ENCODE measurements around the gene COMT. TPM values are rescaled to one million over a fixed set of nuclear protein-coding genes. Genes with fewer than 3 reads are reported as not detected.

COMT gene
- total and polyA plus RNA-seq, 4 experiments from 2014 or later, result 36.8 to 93.9 (median 66.1) TPM

DNA sequence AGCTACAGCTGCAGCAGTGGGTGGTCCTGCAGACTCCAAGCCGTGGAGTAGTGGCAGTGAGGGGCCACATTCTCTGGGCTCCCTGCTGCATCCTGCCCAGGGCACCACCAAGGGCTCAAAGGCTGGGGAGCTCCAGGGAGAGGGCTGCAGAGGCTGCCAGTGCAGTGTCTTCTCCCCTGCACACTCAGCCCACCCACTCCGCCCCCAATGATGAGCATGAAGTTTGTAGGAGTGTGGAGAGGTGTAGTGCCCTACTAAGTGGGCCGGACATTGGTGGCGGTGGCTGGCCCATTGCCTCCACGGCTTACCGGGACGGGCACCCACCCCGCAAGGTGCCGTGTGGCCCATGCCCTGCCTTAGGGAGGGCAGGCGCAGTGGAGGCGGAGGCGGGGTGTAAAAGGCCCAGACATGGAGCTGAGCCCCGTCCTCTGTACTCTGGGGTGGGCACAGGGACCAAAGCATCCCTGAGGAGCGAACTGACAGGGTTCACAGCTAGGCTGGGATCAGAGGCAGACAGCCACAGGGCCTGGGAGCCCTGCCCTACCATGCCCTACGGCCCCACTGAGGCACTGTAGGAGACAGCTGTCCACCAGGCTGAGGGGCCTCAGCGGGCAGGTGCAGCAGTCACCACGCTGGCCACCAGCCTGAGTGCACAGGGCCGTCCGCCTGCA is 56.1 kb downstream of the COMT start:
- H3K9me3 ChIP-seq (ENCODE audit: control insufficient read depth in 1 of 2, low read length in 2 of 2), result no peaks in the 10 kb centered on the region
- CTCF ChIA-PET (ENCODE audit: partially characterized antibody), result no interaction called here
- no peak overlapping the region for H3K27ac ChIP-seq (ENCODE audit: low read depth, low read length)
- intact Hi-C loops (cut with micrococcal nuclease), result no loop called here
- H3K36me3 ChIP-seq (ENCODE audit: insufficient read depth, low read length), result no peaks in the 10 kb centered on the region
- Mint-ChIP-seq H3K27ac (no peak overlapping the region), H3K27me3 (no peaks in the 10 kb centered on the region), H3K36me3 (no peaks in the 10 kb centered on the region), H3K4me1 (no peaks in the 10 kb centered on the region), H3K4me3 (no peak overlapping the region), H3K9me3 (peaks cover 0 to 5% (median under 1%) of the 10 kb centered on the region in 8 donors)
- POLR2A ChIA-PET (ENCODE audit: partially characterized antibody), result no interaction called here
- no peak overlapping the region for H3K4me3 ChIP-seq (ENCODE audit: low read length in 2 of 2)
- no peak for DNase-seq
- H3K27me3 ChIP-seq (ENCODE audit: insufficient read depth, low read length), result no peaks in the 10 kb centered on the region
- no peaks in the 10 kb centered on the region for H3K4me1 ChIP-seq (ENCODE audit: insufficient read depth, low read length)

DNA sequence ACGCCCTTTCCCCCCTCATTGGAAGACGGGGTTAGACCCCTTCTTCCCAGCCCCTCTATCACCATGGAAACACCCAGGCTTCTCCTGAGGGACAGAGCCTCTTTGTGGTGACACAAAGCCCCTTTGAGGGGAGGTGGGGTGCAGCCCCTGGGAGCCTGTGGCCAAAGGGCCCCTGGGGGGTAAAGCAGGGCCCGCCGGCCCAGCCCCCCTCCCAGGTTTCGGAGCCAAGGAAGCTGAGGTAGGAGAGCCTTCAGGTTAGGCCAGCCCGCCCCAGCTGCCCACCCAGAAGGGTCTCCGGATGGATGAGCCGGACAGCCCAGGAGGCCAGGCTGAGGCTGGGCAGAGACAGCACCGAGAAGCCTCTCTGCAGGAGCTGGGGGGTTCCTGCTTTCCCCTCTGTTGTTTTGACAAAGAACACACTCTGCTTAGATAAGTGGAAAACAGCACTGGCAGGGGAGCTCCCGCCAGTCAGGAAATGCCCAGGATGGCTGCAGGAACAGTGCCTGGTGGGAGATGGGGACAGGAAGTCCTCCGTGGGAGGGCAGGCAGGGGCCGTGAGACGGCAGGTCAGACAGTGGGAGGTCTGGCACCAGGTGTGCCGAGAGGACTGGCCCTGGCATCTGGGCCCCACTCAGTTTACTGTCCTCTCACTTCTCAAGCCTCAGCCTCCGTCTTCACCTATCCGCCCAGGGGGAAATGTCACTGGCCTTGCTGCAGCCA is 56.8 kb downstream of the COMT start:
- Histone ChIP-seq H3K36me3 (ENCODE audit: insufficient read depth, low read length) (no peaks in the 10 kb centered on the region), H3K27me3 (ENCODE audit: insufficient read depth, low read length) (no peaks in the 10 kb centered on the region), H3K4me3 (ENCODE audit: low read length in 2 of 2) (no peak overlapping the region), H3K4me1 (ENCODE audit: insufficient read depth, low read length) (no peaks in the 10 kb centered on the region), H3K27ac (ENCODE audit: low read depth, low read length) (no peak overlapping the region), H3K9me3 (ENCODE audit: control insufficient read depth in 1 of 2, low read length in 2 of 2) (no peaks in the 10 kb centered on the region)
- H3K36me3 Mint-ChIP-seq, result peaks cover 0 to 1% of the 10 kb centered on the region in 2 donors
- no peaks in the 10 kb centered on the region for H3K4me1 Mint-ChIP-seq
- no peak for DNase-seq
- H3K4me3 Mint-ChIP-seq, result no peak overlapping the region
- CTCF ChIA-PET (ENCODE audit: partially characterized antibody), result no interaction called here
- peaks cover 0 to 11% (median 7%) of the 10 kb centered on the region in 8 donors for H3K9me3 Mint-ChIP-seq
- intact Hi-C loops (cut with micrococcal nuclease), result no loop called here
- no peaks in the 10 kb centered on the region for H3K27me3 Mint-ChIP-seq
- POLR2A ChIA-PET (ENCODE audit: partially characterized antibody), result no interaction called here
- H3K27ac Mint-ChIP-seq, result no peak overlapping the region

DNA sequence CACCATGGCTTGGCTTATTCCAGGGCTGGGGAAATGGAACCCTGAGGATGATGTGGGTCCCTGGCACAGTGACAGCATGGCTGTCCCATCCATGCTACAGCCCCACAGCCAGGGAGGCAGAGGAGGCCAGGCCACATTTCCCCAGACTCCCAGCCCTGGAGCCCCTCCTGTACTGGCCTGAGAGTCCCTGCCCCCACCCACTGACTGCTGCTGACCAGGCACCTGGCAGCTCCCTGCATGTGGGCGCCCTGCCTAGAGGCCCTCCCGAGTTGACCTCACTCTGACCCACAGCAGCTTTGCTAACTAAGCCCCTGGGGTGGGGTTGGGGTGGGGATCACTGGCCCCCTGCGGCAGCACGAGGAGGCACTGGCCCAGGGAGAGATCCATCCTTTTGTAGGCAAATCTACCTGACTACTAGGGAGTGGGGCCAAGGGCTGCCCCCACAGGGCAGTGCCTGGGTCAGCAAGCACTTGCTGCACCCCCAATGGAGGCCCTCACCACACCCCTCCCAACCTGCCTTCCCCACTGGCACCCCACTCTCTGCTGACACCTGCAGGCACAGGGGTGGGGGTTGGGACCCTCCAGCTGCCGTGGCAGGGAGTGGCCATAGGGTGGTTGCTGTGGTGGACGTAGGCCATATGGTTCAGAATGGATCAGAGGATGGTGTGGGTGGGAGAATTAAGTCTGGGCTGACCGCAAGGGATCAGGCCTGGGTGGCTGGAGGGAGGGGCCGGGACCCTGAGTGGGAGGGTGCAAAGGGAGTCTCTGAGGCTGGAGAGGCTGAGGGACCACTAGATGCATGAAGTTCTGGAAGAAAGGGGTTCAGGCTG is 57.6 kb downstream of the COMT start:
- Mint-ChIP-seq H3K9me3 (peaks cover 0 to 19% (median 14%) of the 10 kb centered on the region in 8 donors), H3K27ac (no peak overlapping the region), H3K27me3 (no peaks in the 10 kb centered on the region), H3K4me1 (no peaks in the 10 kb centered on the region), H3K4me3 (no peak overlapping the region), H3K36me3 (peaks cover 0 to 6% of the 10 kb centered on the region in 2 donors)
- Histone ChIP-seq H3K27ac (ENCODE audit: low read depth, low read length) (no peak overlapping the region), H3K36me3 (ENCODE audit: insufficient read depth, low read length) (no peaks in the 10 kb centered on the region), H3K9me3 (ENCODE audit: control insufficient read depth in 1 of 2, low read length in 2 of 2) (no peaks in the 10 kb centered on the region), H3K27me3 (ENCODE audit: insufficient read depth, low read length) (no peaks in the 10 kb centered on the region), H3K4me3 (ENCODE audit: low read length in 2 of 2) (no peak overlapping the region), H3K4me1 (ENCODE audit: insufficient read depth, low read length) (no peaks in the 10 kb centered on the region)
- ChIA-PET CTCF (ENCODE audit: partially characterized antibody) (no interaction called here), POLR2A (ENCODE audit: partially characterized antibody) (no interaction called here)
- intact Hi-C loops (cut with micrococcal nuclease), result no loop called here
- no peak for DNase-seq

DNA sequence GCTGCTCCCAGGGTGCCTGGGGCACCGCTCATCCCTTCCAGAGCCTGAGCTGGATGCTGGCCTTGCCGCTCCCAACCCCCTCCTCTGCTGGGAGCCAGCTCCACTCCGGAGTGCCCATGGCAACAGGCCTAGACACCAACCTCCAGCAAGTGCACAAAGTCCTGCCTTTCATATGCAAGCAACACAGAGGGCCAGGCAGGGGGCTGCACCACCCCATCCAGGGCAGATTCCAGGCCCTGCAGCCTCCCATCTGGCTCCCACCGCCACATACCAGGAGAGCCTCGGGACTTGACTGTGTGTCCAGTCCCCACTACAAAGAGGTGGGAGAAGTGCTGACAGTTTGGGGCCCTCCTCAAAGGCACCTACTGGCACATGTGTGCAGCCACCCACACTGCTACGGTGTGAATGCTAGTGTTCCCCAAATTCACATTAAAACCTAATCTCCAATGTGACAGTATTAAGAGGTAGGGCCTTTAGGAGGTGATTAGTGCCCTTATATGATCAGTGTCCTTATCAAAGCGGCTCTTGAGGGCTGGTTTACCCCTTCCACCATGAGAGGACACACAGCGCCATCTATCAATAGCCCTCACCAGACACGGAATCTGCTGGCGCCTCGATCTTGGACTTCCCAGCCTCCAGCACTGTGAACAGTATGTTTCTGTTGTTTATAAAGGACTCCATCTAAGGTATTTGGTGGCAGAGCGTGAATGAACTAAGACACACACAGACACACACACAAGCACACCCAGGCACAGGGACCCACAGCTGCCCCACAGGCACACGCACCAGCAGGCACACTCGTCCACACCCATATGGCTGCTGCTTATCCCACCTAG is 58.9 kb downstream of the COMT start:
- Histone ChIP-seq H3K9me3 (ENCODE audit: control insufficient read depth in 1 of 2, low read length in 2 of 2) (no peaks in the 10 kb centered on the region), H3K27ac (ENCODE audit: low read depth, low read length) (no peak overlapping the region), H3K36me3 (ENCODE audit: insufficient read depth, low read length) (no peaks in the 10 kb centered on the region), H3K4me3 (ENCODE audit: low read length in 2 of 2) (no peak overlapping the region), H3K4me1 (ENCODE audit: insufficient read depth, low read length) (no peaks in the 10 kb centered on the region), H3K27me3 (ENCODE audit: insufficient read depth, low read length) (no peaks in the 10 kb centered on the region)
- Mint-ChIP-seq H3K27me3 (no peaks in the 10 kb centered on the region), H3K4me1 (no peaks in the 10 kb centered on the region), H3K9me3 (peaks cover 0 to 20% (median 15%) of the 10 kb centered on the region in 8 donors), H3K36me3 (peaks cover 0 to 6% of the 10 kb centered on the region in 2 donors), H3K27ac (no peak overlapping the region), H3K4me3 (no peak overlapping the region)
- intact Hi-C loops (cut with micrococcal nuclease), result no loop called here
- DNase-seq, result no peak
- ChIA-PET CTCF (ENCODE audit: partially characterized antibody) (no interaction called here), POLR2A (ENCODE audit: partially characterized antibody) (no interaction called here)

DNA sequence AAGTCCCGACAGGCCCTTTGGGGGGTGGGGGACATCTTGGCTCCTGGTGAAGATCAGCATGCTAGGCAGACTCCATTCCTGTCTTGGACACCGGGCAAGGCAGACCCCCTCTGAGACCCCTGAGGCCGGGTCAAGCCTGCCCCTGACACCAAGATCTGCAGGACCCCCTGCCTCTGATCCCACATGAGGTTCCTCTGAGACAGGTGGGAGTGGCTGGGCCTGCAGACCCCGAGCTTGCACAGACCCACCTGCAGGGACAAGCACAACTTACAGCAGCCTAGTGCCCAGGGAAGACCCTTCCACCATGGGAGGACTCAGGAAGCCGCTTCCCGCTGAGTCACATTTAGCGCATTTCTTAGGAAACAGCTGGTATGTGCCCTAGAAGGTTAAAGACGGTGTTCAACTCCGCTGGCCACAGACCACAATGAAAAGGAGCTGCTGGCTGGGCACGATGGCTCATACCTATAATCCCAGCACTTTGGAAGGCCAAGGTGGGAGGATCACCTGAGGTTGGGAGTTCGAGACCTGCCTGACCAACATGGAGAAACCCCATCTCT is 59.6 kb downstream of the COMT start:
- Mint-ChIP-seq H3K27me3 (no peaks in the 10 kb centered on the region), H3K4me1 (no peaks in the 10 kb centered on the region), H3K4me3 (no peak overlapping the region), H3K36me3 (peaks cover 0 to 6% of the 10 kb centered on the region in 2 donors), H3K27ac (no peak overlapping the region), H3K9me3 (peaks cover 0 to 20% (median 15%) of the 10 kb centered on the region in 8 donors)
- Histone ChIP-seq H3K27me3 (ENCODE audit: insufficient read depth, low read length) (no peaks in the 10 kb centered on the region), H3K4me3 (ENCODE audit: low read length in 2 of 2) (no peak overlapping the region), H3K27ac (ENCODE audit: low read depth, low read length) (no peak overlapping the region), H3K4me1 (ENCODE audit: insufficient read depth, low read length) (no peaks in the 10 kb centered on the region), H3K36me3 (ENCODE audit: insufficient read depth, low read length) (no peaks in the 10 kb centered on the region), H3K9me3 (ENCODE audit: control insufficient read depth in 1 of 2, low read length in 2 of 2) (no peaks in the 10 kb centered on the region)
- no peak for DNase-seq
- POLR2A ChIA-PET (ENCODE audit: partially characterized antibody), result no interaction called here
- intact Hi-C loops (cut with micrococcal nuclease), result no loop called here
- CTCF ChIA-PET (ENCODE audit: partially characterized antibody), result no interaction called here

DNA sequence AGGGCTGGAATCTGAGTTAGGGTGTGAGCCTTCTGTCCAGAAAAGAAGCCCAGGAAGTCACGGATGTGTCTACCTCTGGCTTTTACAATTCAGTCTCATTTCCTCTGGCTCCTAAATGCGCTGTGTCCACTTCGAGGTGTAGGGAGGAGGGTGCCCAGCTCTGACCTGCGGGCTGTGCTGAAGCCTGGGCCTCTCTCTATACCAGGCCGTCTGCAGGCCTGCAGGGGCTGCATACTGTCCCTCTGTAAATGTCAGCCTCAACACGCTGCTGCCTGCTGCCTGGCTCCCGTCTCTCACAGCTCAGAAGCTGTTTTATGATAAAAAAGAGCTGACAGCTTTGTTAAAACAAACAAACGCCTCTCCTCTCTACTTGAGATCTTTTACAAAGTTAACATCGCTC is 60.6 kb downstream of the COMT start:
- CTCF ChIA-PET (ENCODE audit: partially characterized antibody), result no interaction called here
- POLR2A ChIA-PET (ENCODE audit: partially characterized antibody), result no interaction called here
- no peaks in the 10 kb centered on the region for H3K36me3 ChIP-seq (ENCODE audit: insufficient read depth, low read length)
- Mint-ChIP-seq H3K9me3 (peaks cover 0 to 20% (median 15%) of the 10 kb centered on the region in 8 donors), H3K27me3 (no peaks in the 10 kb centered on the region), H3K4me1 (no peaks in the 10 kb centered on the region), H3K4me3 (no peak overlapping the region), H3K27ac (no peak overlapping the region), H3K36me3 (peaks cover 0 to 6% of the 10 kb centered on the region in 2 donors)
- H3K27ac ChIP-seq (ENCODE audit: low read depth, low read length), result no peak overlapping the region
- H3K9me3 ChIP-seq (ENCODE audit: control insufficient read depth in 1 of 2, low read length in 2 of 2), result no peaks in the 10 kb centered on the region
- H3K27me3 ChIP-seq (ENCODE audit: insufficient read depth, low read length), result no peaks in the 10 kb centered on the region
- no peak overlapping the region for H3K4me3 ChIP-seq (ENCODE audit: low read length in 2 of 2)
- intact Hi-C loops (cut with micrococcal nuclease), result no loop called here
- H3K4me1 ChIP-seq (ENCODE audit: insufficient read depth, low read length), result no peaks in the 10 kb centered on the region
- no peak for DNase-seq

Data from CD4-positive, alpha-beta memory T cell (primary cell).